Tongue (tissue), 2 donors: Measurements from ENCODE around the gene CACNA1S. TPM values are rescaled to one million over a fixed set of nuclear protein-coding genes. Genes with fewer than 3 reads are reported as not detected.

Source experiments
- DNase-seq: peaks from one replicate; pipeline ENCODE4 v3.0.0-alpha.2; 2015
- total RNA-seq: library from RNA; depleted of rRNA; stranded (reverse); fragments of >200 nt; gene quantifications from one replicate; pipeline ENCODE4 v1.2.3, GENCODE V29; 2014

Gene CACNA1S
- total RNA-seq, 1 donor from 2014 or later: 74.9 TPM

- DNase-seq: no peak
Measured at GRCh38 chr1:201115390-201115937, 3.2 kb upstream of the CACNA1S start.

DNA sequence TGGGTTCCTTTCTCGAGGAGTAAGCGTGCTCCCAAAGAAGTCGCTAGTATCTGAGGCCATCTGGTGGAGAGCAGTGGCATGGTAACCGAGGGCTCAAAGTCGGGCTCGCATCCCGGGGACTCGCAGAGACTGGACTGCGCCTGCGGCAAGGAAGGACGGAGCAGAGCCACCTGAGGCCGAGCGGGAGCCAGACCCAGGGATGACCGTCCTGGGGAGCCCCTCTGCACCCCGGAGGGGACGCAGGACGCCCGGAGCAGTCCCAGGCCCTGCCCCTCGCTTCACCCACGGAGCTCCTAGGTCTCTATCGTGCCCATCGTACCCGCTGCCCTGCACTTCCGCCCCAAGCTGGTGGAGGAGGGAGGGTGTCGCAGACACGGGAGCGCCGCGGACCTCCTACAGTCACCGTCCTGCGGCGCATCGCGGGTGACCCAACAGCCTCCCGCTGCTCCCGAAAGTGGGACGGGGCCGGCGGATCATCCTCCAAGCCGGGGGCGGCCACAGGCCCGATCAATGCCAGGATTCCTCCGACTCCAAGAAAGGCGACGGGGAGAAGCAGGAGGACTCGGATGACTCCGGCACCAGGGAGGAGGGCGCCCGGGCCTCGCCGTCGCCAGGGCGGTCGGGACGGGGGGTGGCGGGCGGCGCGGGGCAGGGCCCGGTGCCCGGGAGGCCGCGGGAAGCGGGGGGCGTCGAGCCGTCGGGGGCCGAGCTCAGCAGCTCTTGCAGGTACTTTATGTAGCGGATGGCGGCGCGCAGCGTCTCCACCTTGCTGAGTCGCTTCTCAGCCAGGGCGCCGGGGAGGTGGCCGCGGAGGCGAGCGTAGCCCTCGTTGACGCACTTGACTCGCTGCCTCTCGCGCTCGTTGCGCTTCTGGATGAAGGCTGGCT lies 2.3 kb upstream of the CACNA1S start:
- peak; percentile 97 for DNase-seq

DNA sequence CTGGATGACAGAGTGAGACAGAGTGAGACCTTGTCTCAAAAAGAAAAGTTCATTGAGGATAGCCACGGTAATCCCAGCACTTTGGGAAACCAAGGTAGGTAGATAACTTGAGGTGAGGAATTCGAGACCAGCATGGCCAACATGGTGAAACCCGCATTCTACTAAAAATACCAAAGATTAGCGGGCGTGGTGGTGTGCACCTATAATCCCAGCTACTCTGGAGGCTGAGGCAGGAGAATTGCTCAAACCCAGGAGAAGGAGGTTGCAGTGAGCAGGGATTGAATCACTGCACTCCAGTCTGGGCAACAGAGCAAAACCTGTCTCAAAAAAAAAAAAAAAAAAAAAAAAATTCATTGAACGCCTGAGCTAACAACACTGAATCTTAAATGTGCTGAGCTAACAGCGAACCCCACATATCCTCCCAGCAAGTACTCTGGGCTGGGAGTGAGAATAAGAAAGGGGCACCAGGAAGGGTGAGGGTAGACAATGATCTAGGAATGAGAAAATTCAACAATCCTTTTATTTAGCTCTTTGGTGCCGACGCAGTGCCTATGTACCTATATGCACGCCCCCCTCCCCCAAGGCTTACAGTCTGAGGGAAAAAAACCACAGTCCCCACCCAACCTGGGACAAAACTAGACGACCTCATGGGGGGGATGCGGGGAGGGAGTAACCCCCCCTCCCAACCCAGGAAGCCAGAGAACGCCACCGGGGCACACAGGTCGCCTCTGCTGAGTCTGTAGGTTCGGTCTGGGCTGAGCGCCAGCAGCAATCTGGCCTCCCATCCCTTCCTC lies 1.4 kb upstream of the CACNA1S start:
- DNase-seq: no peak

DNA sequence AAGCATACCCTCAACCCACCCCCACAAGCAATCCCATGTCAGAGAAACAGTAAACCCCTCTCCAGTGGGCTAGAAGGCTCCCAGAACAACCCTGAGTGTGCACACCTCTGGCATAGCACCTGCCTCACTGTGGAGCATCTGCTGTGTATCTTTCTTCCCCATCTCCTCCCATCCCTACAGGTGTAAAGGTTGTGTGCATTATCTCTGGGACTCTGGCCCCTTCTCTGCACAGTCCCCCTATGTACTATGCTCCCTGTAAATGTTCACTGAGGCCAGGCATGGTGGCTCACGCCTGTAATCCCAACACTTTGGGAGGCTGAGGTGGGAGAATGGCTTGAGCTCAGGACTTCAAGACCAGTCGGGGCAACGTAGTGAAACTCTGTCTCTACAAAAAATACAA lies 700 bp upstream of the CACNA1S start:
- DNase-seq: no peak

DNA sequence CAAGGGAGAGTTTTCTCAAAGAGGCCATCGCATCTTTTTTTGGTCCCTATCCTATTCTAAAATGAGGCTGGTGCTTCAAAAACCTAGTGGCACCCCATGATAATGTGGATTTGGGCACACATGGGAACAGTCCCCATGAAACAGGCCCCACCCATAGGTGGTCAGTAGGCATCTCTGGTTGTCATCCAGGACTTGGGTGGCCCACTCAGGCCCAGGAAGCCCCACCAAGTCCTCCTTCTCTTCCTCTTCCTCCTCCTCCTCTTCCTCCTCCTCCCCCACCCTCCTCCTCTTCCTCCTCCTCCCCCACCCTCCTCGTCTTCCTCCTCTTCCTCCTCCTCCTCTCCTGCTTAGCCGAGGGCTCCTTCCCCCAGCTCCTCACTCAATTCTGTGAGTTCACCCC lies 554 bp downstream of the CACNA1S start:
- DNase-seq: no peak

DNA sequence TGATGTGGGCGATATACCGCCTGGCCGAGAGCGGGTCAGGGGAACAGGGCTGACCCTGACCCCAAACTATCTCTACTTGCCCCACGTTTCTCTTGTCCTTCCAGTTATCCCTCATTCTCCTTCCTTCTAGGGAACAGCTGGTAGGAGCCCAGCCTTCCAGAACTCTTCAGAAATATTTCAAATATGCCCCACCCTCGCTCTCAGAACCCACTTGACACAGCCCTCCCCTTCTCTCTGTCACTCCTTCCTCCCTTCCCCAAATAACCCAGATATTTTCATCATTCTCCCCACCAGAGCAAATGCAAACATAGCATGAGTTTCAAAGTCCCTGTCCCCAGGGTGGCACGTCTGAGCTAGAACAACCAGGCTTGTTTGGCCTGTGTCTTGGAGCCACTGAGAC lies 1.1 kb downstream of the CACNA1S start:
- DNase-seq: peak; percentile 67

DNA sequence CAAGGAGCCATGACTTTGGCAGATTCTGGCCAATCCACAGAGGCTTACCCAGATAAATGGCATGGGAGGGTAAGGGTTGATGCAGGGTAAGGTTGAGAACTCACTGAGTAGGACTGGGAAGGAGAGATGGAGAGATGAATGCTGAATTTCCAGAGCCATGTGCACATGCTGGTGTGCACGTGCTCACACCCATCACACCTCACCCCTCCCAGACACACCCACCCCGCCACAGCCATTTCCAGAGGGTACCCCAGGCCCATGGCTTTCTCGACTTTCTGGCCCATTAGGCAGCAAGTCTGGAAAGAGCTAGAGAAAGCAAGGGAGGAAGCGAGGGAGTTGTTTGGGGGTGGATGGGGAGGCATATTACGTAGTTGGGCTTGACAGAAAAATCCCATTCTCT lies 1.6 kb downstream of the CACNA1S start:
- DNase-seq: no peak

GRCh38 chr1:201110138-201110537 lies 2.1 kb downstream of the CACNA1S start:
- no peak for DNase-seq

DNA sequence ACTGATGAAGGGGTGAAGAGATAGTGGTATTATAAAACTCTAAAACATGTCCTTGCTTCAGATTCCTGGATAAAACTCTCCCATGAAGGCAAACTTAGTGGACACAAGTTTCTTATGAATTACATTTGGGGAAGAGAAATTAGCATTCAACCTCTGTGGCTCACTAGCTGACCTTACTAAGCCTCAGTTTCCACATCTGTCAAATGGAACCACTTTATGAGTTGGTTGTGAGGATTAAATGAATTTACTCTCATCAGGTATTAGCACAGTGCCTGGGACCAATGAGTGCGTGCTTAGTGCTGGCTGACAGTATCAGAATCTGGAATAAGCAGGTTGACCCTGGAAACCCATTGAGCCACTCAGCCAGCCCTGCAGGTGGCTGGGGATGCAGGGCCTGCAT lies 2.6 kb downstream of the CACNA1S start:
- DNase-seq: no peak

- DNase-seq: no peak
Measured at GRCh38 chr1:201108614-201109013, 3.6 kb downstream of the CACNA1S start.

DNA sequence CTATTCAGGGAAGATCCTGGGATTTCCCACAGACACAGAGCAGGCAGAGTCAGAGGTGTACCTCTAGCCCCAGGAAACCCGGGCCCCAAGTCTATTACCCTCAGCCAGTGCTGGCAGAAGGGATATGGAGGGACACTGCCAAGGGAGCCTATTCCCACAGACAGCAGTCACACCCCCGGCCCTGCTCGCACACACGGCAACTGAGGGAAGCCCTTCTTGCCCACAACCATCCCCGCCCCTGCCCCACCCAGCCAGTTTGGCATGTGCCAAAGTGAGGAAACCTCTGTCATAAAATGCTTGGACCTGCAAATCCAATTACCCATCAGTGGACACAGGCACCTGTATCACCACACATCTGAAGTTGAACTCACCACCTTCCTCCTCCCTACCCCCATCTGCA lies 6.5 kb downstream of the CACNA1S start:
- no peak for DNase-seq

DNA sequence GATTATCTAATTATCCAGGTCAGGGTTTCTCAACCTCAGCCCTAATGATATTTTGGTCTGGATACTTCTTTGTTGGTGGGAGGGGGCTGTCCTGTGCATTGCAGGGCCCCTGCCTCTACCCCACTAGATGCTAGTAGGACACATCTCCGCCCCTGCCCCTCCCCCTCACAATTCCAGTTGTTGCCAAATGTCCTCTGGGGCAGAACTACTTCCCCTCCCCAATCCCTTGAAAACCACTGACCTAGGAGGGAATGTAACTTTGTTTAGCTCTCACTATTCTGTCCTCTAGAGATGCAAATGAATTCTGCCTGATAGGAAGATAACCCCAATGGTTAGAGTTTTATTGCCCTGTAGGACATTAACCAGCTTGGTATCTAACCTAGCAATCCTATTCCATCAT lies 8.1 kb downstream of the CACNA1S start:
- DNase-seq: no peak

DNA sequence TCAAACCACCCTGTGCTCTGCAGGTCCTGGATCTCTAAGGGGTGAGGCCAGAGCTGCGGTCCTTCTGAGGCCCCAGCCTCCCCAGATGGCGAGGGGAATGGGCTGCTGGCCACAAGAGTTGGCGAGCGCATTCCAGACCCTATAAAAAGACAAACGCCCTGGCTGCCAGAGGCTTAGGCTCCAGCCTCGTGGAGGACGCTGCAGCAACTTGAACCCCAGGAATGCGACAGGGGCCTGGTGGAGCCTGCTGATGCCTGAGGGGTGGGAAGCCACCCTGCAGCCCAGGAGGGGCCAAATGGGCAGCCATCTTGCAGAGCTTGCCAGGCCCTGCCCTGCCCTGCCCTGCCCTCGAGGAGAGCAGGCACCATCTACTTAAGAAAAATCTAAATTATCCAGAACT lies 8.6 kb downstream of the CACNA1S start:
- DNase-seq: peak; percentile 55

- no peak for DNase-seq
Measured at GRCh38 chr1:201100169-201100930, 11.9 kb downstream of the CACNA1S start.

DNA sequence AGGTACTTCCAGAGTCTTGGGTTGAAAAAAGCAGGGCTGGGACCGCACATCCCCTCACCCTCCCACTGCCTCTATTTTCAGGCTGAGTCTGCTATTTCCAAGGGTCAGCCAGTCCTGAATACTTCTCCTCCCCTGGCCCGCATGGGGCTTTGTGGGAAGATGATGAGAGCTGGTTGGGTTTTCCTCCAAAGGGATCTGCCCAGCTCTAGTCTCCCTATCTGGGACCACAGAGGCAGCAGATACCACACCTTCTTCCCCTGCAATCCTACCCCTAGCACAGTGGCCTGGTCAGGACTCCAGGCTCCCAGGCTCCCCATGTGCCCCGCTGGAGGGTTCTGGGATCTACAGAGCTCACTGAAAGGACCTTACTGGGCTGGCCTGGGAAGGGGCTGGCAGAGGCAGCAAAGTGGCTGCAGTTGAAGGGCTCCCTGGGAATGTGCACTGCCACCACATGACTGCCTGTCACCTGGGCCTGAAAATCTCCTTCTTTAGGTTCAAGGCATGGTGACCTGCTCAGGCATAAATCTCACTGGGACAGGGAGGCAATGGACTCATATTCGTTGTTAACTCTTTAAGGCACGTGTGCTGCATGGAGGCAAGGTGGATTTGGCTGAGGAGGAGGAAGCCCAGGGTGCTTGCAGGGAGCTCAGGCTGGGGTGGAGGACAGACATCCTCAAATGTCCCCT lies 13.1 kb downstream of the CACNA1S start:
- DNase-seq: no peak

DNA sequence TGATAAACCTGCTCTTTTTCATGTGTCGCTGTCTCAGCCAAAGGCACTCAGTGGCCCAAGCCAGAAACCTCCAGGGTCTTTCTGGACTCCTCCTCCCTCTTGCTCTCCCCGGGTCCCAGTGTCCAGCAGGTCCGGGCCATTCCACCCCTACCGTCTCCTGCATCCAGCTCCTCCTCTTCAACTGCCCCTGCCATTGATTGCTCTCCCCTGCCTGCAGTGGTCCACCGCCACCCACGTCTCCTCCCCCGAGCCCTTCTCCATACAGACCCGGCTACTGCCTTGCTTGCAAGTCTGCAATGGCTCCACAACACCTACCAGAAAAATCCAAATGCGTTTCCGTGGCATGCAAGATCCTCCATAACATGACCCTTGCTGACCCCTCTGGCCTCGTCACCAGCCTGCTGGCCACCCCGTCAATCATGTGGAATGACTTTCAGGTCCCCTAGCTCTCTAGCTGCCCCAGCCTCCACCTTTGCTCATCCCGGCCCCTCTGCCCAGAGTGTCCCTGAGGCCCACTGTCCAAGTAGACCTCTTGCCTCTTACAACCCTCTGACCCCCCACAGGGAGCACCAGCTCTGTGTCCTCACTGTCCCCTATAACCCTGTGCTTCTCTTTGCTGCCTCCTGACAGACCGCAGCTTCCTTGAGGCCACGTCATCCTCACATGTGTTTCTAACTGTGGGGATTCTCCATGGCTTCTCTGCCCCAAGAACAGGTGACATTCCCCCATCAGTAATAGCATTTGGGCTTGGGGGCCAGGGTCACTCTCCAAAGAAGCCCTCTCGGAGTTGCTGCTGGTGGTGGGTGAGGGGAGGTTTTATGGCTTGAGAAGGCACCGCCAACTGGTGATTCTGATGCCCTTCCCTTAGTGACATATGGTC lies 15.0 kb downstream of the CACNA1S start:
- no peak for DNase-seq

DNA sequence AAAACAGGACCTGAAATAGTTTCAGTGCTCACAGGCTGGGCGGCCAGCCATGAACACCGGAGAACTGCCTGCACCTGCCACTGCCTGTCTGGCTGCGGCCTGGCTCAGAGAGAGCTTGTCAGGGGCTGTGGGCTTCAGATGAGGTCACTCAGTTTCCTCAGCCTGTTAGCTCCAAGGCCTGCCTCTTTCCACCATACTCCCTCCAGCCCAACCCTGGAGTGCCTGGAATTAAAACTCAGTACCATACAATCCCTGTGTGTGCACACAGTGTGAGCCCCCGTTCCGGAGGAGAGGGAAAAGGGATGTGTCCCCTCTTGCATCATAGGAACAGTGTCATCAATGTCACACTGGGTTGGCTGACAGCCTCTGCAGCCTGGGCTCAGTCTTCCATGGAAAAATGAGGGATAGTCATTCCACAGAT lies 16.2 kb downstream of the CACNA1S start:
- peak; percentile 95 for DNase-seq

DNA sequence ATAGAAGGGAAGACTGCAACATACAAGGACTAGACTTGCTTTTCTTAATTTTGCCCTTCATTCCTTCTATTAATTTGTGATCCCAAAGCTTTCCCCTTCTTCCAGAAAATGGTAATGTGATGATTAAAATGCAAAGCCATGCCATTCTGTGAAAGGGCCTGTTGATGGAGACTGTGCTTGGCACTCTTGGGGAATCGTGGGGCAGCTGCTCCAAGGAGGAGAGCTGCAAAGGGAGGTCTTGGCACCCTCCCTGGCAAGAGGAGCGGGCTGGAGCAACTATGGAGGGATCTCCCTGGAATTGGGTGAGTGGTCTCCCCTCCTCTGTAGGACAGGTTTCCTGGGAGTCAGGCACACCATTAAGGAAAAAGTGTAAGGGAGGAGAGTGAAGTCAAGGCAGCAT lies 16.6 kb downstream of the CACNA1S start:
- DNase-seq: no peak

- peak; percentile 62 for DNase-seq
Measured at GRCh38 chr1:201094832-201095231, 17.4 kb downstream of the CACNA1S start.

GRCh38 chr1:201093962-201094361 lies 18.3 kb downstream of the CACNA1S start:
- DNase-seq: no peak

GRCh38 chr1:201093561-201093960 lies 18.7 kb downstream of the CACNA1S start:
- DNase-seq: no peak
